H9 (cell line): ENCODE measurements around the gene NOS3. TPM values are rescaled to one million over a fixed set of nuclear protein-coding genes. Genes with fewer than 3 reads are reported as not detected.

Source experiments
- DNase-seq: peaks from one replicate; pipeline ENCODE4 v3.0.0-alpha.2; 2017
- H2AFZ ChIP-seq: one replicate; pipeline ENCODE4 v1.6.1; 2013; ENCODE audit warnings: mild to moderate bottlenecking, low read length, control low read depth, moderate library complexity
- H2AK5ac ChIP-seq: 2 replicates; pipeline ENCODE4 v1.6.1; 2013; ENCODE audit warnings: low read length, control low read depth, mixed read lengths; ENCODE audit not compliant: insufficient read length
- H2BK120ac ChIP-seq: one replicate; pipeline ENCODE4 v1.6.1; 2013; ENCODE audit warnings: low read depth, mild to moderate bottlenecking, low read length, control low read depth, inconsistent platforms; ENCODE audit not compliant: poor library complexity, severe bottlenecking
- H2BK12ac ChIP-seq: 2 replicates; pipeline ENCODE4 v1.6.1; 2013; ENCODE audit warnings: low read length, control low read depth, mixed read lengths, low read depth; ENCODE audit not compliant: insufficient read length
- H2BK15ac ChIP-seq: 2 replicates; pipeline ENCODE4 v1.6.1; 2013; ENCODE audit warnings: low read depth, low read length, control low read depth
- H2BK20ac ChIP-seq: one replicate; pipeline ENCODE4 v1.6.1; 2013; ENCODE audit warnings: low read depth, mild to moderate bottlenecking, low read length, control low read depth, inconsistent platforms; ENCODE audit not compliant: poor library complexity, severe bottlenecking
- H2BK5ac ChIP-seq: 2 replicates; pipeline ENCODE4 v1.6.1; 2013; ENCODE audit warnings: low read length, control low read depth, mixed read lengths; ENCODE audit not compliant: insufficient read length
- H3K14ac ChIP-seq: 2 replicates; pipeline ENCODE4 v1.6.1; 2013; ENCODE audit warnings: low read length, control low read depth; ENCODE audit not compliant: insufficient read depth
- H3K18ac ChIP-seq: 2 replicates; pipeline ENCODE4 v1.6.1; 2013; ENCODE audit warnings: low read depth, mild to moderate bottlenecking, mixed read lengths, low read length, control low read depth; ENCODE audit not compliant: insufficient read length
- H3K23ac ChIP-seq: 2 replicates; pipeline ENCODE4 v1.6.1; 2013; ENCODE audit warnings: low read length, control low read depth, mixed read lengths, low read depth; ENCODE audit not compliant: insufficient read length
- H3K23me2 ChIP-seq: 2 replicates; pipeline ENCODE4 v1.6.1; 2013; ENCODE audit warnings: low read depth, mild to moderate bottlenecking, mixed read lengths, low read length, control low read depth; ENCODE audit not compliant: insufficient read length, poor library complexity, severe bottlenecking
- H3K27ac ChIP-seq: 2 replicates; pipeline ENCODE4 v1.5.1; 2013; ENCODE audit warnings: low read length, control low read depth, mixed read lengths, low read depth; ENCODE audit not compliant: insufficient read length
- H3K27me3 ChIP-seq: 2 replicates; pipeline ENCODE4 v1.6.1; 2013; ENCODE audit warnings: low read length, control low read depth, inconsistent platforms; ENCODE audit not compliant: insufficient read depth
- H3K4ac ChIP-seq: 2 replicates; pipeline ENCODE4 v1.6.1; 2013; ENCODE audit warnings: low read depth, mild to moderate bottlenecking, control low read depth, inconsistent platforms, low read length, moderate library complexity
- H3K4me1 ChIP-seq: 2 replicates; pipeline ENCODE4 v1.6.1; 2013; ENCODE audit warnings: low read length, control low read depth, inconsistent platforms; ENCODE audit not compliant: insufficient read depth
- H3K4me2 ChIP-seq: 2 replicates; pipeline ENCODE4 v1.6.1; 2013; ENCODE audit warnings: low read length, control low read depth, mixed read lengths; ENCODE audit not compliant: insufficient read length, insufficient read depth
- H3K56ac ChIP-seq: 2 replicates; pipeline ENCODE4 v1.6.1; 2013; ENCODE audit warnings: low read depth, mild to moderate bottlenecking, mixed read lengths, low read length, control low read depth; ENCODE audit not compliant: insufficient read length
- H3K79me1 ChIP-seq: 2 replicates; pipeline ENCODE4 v1.6.1; 2013; ENCODE audit warnings: low read depth, mild to moderate bottlenecking, moderate library complexity, low read length, control low read depth, inconsistent platforms; ENCODE audit not compliant: insufficient read depth, poor library complexity, severe bottlenecking
- H3K79me2 ChIP-seq: 2 replicates; pipeline ENCODE4 v1.6.1; 2013; ENCODE audit warnings: low read length, control low read depth, inconsistent platforms; ENCODE audit not compliant: insufficient read depth
- H3K9ac ChIP-seq: 2 replicates; pipeline ENCODE4 v1.6.1; 2013; ENCODE audit warnings: low read length, control low read depth, mixed read lengths; ENCODE audit not compliant: insufficient read length; ENCODE audit errors: extremely low read depth
- H3K9me3 ChIP-seq: one replicate; pipeline ENCODE4 v1.6.1; 2013; ENCODE audit warnings: low read depth, low read length, inconsistent platforms; ENCODE audit not compliant: control insufficient read depth
- H3T11ph ChIP-seq: one replicate; pipeline ENCODE4 v1.6.1; 2013; ENCODE audit warnings: mild to moderate bottlenecking, low read length, control low read depth, inconsistent platforms
- H4K20me1 ChIP-seq: one replicate; pipeline ENCODE4 v1.6.1; 2013; ENCODE audit not compliant: control insufficient read depth, insufficient read length, insufficient read depth
- H4K5ac ChIP-seq: 2 replicates; pipeline ENCODE4 v1.6.1; 2013; ENCODE audit warnings: low read depth, mild to moderate bottlenecking, mixed read lengths, low read length, control low read depth; ENCODE audit not compliant: insufficient read length
- H4K8ac ChIP-seq: replicated peaks from 2 replicates; pipeline ENCODE4 v1.6.1; 2013; ENCODE audit warnings: low read length, control low read depth, mixed read lengths, low read depth; ENCODE audit not compliant: insufficient read length
- H4K91ac ChIP-seq: 2 replicates; pipeline ENCODE4 v1.6.1; 2013; ENCODE audit warnings: low read depth, mild to moderate bottlenecking, moderate library complexity, mixed read lengths, low read length, control low read depth; ENCODE audit not compliant: insufficient read length
- H3K27ac Mint-ChIP-seq, 3 experiments: 2 replicates in 2 of 3; 3 replicates in 1 of 3; pipeline ENCODE4 v1.8.0; 2020 to 2021; ENCODE audit warnings: mixed read lengths in 3 of 3, mild to moderate bottlenecking in 1 of 3, moderate library complexity in 1 of 3
- H3K27me3 Mint-ChIP-seq: 2 replicates; pipeline ENCODE4 v1.8.0; 2021; ENCODE audit warnings: low read depth, mild to moderate bottlenecking, moderate library complexity, mixed read lengths
- H3K36me3 Mint-ChIP-seq, 3 experiments: 2 replicates in 2 of 3; 3 replicates in 1 of 3; pipeline ENCODE4 v1.8.0; 2020 to 2021; ENCODE audit warnings: low read depth in 3 of 3, mixed read lengths in 3 of 3; ENCODE audit not compliant: insufficient read depth in 1 of 3
- H3K4me1 Mint-ChIP-seq, 2 experiments: 2 replicates each; pipeline ENCODE4 v1.8.0; 2020; ENCODE audit warnings: mixed read lengths in 2 of 2
- H3K4me3 Mint-ChIP-seq, 2 experiments: 2 replicates in 1 of 2; 3 replicates in 1 of 2; pipeline ENCODE4 v1.8.0; 2020 to 2021; ENCODE audit warnings: mild to moderate bottlenecking in 2 of 2, mixed read lengths in 2 of 2, moderate library complexity in 1 of 2
- H3K9me3 Mint-ChIP-seq, 2 experiments: 2 replicates in 1 of 2; 3 replicates in 1 of 2; pipeline ENCODE4 v1.8.0; 2020; ENCODE audit warnings: mild to moderate bottlenecking in 2 of 2, mixed read lengths in 2 of 2, moderate library complexity in 1 of 2
- WGBS: extraction: QIAGEN DNeasy Blood & Tissue Kit; methylation state at CpG from one replicate; pipeline ENCODE4 v1.1.7; 2013; ENCODE audit warnings: missing lambda C conversion rate, low lambda C conversion rate, mixed read lengths; ENCODE audit not compliant: insufficient read length; ENCODE audit errors: extremely low coverage; 5-methylcytosine and 5-hydroxymethylcytosine counted together
- total RNA-seq: library from RNA; stranded (reverse); gene quantifications from 2 replicates; pipeline ENCODE4 v1.2.1, GENCODE V29; 2021
- TF ChIP-seq, protein P1 (sequence below): fragments of 200-600 bp; sonication (generic); conservative IDR thresholded peaks from 3 replicates; pipeline ENCODE4 v1.8.0; 2021; ENCODE audit warnings: antibody characterized with exemption, mild to moderate bottlenecking

The NOS3 gene
- total RNA-seq, 1 experiment from 2014 or later, result 4.5 TPM

- Histone ChIP-seq H3T11ph (no peak overlapping the region), H3K27ac (no peak overlapping the region), H3K23ac (no peak overlapping the region), H3K4me1 (peaks cover 2% of the 10 kb centered on the region; the same call in 1 of the 2 replicates), H3K23me2 (peaks cover 6% of the 10 kb centered on the region), H4K91ac (no peak overlapping the region), H2AFZ (no peak overlapping the region), H4K8ac (no peak overlapping the region), H4K20me1 (no peaks in the 10 kb centered on the region), H2BK15ac (no peak overlapping the region), H3K4ac (no peak overlapping the region), H3K56ac (no peak overlapping the region), H2AK5ac (no peak overlapping the region), H4K5ac (no peak overlapping the region), H3K27me3 (no peaks in the 10 kb centered on the region), H3K79me1 (no peaks in the 10 kb centered on the region), H3K9me3 (no peaks in the 10 kb centered on the region), H2BK120ac (no peak overlapping the region), H2BK12ac (no peak overlapping the region), H3K79me2 (no peaks in the 10 kb centered on the region), H3K4me2 (peak overlapping the region; percentile 62), H2BK5ac (no peak overlapping the region), H3K18ac (no peak overlapping the region), H3K9ac (no peak overlapping the region), H2BK20ac (no peak overlapping the region), H3K14ac (no peak overlapping the region)
- H3K9me3 Mint-ChIP-seq, result no peaks in the 10 kb centered on the region; a peak in 1 of 5 replicates
- DNase-seq, result no peak
- H3K4me3 Mint-ChIP-seq, result peak overlapping the region; percentile 87 to 90
- peaks cover 20% of the 10 kb centered on the region for H3K27me3 Mint-ChIP-seq
- WGBS, result no CpG with 5 or more reads among the region's 17 CpGs
- TF ChIP-seq, protein P1, sequence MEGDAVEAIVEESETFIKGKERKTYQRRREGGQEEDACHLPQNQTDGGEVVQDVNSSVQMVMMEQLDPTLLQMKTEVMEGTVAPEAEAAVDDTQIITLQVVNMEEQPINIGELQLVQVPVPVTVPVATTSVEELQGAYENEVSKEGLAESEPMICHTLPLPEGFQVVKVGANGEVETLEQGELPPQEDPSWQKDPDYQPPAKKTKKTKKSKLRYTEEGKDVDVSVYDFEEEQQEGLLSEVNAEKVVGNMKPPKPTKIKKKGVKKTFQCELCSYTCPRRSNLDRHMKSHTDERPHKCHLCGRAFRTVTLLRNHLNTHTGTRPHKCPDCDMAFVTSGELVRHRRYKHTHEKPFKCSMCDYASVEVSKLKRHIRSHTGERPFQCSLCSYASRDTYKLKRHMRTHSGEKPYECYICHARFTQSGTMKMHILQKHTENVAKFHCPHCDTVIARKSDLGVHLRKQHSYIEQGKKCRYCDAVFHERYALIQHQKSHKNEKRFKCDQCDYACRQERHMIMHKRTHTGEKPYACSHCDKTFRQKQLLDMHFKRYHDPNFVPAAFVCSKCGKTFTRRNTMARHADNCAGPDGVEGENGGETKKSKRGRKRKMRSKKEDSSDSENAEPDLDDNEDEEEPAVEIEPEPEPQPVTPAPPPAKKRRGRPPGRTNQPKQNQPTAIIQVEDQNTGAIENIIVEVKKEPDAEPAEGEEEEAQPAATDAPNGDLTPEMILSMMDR, result no peak
- H3K36me3 Mint-ChIP-seq, result no peaks in the 10 kb centered on the region; a peak in 1 of 7 replicates
- peak overlapping the region in 2 of 3 experiments; percentile 97 to 98; a peak in 4 of 7 replicates for H3K27ac Mint-ChIP-seq
- peaks cover 22 to 34% of the 10 kb centered on the region in 2 experiments for H3K4me1 Mint-ChIP-seq
Measured at GRCh38 chr7:151028948-151029501, 38.2 kb downstream of the NOS3 start.
